Ureter (tissue), 1 donor: ENCODE results near the gene NDUFC2. TPM values are rescaled to one million over a fixed set of nuclear protein-coding genes. Genes with fewer than 3 reads are reported as not detected.
"Not testable (repeated sequence)": the region's sequence is repeated elsewhere in the genome, so short reads cannot be mapped to it uniquely, and the experiment has no call there.

Experiments used
- DNase-seq: peaks from one replicate; pipeline ENCODE4 v3.0.0-alpha.2; 2020; ENCODE audit warnings: low spot score
- total RNA-seq: library from RNA; stranded (reverse); gene quantifications from one replicate; pipeline ENCODE4 v1.2.4, GENCODE V29; 2023
- donor health status: DM: yes; HTN: yes; CAD: no.

NDUFC2 gene
- total RNA-seq, 1 donor from 2014 or later, result 146 TPM

GRCh38 chr11:78080084-78080817 lies 589 bp upstream of the NDUFC2 start:
- DNase-seq, result no peak

- DNase-seq, result no peak
Observed at GRCh38 chr11:78078218-78079167, 1.2 kb downstream of the NDUFC2 start.

GRCh38 chr11:78077592-78077991 lies 2.1 kb downstream of the NDUFC2 start:
- DNase-seq, result not testable (repeated sequence)

DNA sequence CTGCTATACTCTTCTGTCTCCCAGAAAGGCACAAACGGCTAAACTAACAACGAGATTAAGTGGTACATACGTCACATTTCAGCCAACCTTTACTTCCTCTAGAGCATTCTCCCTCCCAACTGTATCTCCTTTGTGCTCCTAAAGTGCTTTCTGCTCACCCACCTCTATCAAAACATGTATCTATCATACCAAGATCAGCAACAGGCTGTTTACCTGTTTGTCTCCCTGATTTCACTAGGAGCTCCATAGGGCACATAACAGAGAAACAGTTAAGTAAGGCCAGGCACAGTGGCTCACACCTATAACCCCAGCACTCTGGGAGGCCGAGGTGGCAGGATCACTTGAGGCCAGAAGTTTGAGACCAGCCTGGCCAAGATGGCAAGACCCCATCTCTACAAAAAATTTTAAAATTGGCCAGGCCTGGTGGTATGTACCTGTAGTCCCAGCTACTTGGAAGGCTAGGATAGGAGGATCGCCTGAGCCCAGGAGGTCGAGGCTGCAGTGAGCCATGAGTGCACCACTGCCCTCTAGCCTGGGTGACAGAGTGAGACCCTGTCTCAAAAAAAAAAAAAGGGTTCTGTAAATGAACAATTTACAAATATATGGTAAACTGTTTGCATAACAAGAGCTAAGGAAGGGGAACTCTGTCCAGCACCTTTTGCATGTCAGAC lies 2.8 kb downstream of the NDUFC2 start:
- no peak for DNase-seq

GRCh38 chr11:78074756-78075155 lies 4.9 kb downstream of the NDUFC2 start:
- DNase-seq, result no peak

GRCh38 chr11:78072455-78072854 lies 7.2 kb downstream of the NDUFC2 start:
- DNase-seq, result no peak

DNA sequence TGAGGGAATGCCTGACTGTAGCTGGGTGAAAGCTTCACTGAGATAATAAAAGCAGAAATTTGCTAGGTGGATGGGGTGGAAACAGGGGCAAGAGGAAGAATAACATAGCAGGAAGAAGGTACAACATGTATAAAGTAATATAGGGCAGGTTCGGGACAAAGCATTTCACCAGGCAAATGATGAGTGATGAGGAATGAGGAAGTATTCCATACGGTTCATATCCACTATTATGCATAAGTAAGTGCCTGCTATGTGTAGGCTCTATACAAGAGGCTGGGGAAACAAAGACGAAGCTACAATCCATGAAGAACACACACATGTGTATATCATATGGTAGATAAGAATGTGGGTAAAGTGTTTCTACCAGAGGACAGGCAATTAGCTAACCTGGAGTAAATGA lies 7.9 kb downstream of the NDUFC2 start:
- no peak for DNase-seq

DNA sequence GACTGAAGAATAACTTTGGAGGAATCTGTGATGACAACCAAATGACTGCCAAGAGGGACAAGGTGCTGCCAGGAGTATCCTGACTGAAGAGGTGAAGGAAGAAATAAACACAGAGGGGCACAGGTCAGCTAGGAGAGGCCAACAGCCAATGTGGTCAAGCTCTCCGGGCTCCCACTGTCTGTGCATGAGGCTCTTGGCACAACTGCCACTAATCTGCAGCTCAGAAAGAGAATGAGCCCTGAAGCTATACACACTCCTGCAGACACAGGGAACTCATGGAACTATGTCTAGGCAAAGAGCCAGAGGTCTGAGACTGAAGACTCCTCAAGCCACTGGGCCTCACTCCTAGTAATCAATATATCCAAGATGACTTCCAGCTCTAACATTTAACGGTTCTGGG lies 9.0 kb downstream of the NDUFC2 start:
- DNase-seq, result no peak

- DNase-seq, result no peak
Observed at GRCh38 chr11:78069465-78069864, 10.2 kb downstream of the NDUFC2 start.

DNA sequence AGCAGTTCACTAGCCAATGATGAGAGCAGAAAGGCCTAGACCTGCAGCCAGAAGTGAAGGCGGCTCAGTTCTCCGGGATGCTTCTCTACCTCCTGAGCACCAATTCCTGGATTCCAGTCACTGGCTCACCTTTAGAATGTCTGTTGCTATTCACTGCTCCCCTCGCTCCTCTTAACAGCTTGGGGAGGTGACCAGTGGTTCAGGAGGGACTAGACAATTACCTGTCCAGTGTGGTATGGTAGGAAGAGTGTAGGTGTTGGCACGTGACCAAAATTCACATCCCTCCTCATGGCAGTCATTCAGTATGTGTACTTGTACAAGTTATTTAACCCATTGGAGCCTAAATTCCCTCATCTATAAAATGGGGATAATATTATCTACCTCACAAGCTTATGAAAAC lies 12.0 kb downstream of the NDUFC2 start:
- DNase-seq, result no peak

DNA sequence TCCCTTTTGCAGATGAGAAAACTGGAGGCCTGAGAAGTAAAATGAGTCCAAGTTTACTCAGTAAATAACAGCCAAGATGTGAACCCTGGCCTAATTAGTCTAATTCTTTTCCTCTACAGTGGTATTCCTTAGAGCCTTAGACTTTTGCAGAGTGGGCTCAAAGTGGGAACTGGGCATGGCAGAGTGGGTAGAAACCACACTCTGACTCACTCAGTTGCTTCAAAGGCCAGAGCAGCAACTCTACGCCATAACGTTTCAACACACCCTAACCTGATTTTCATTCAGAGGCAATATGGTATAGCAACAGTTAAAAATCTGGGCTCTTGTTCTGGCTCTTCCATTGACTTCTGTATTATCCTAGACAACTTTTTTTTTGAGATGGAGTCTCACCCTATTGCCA lies 13.2 kb downstream of the NDUFC2 start:
- DNase-seq, result no peak

DNA sequence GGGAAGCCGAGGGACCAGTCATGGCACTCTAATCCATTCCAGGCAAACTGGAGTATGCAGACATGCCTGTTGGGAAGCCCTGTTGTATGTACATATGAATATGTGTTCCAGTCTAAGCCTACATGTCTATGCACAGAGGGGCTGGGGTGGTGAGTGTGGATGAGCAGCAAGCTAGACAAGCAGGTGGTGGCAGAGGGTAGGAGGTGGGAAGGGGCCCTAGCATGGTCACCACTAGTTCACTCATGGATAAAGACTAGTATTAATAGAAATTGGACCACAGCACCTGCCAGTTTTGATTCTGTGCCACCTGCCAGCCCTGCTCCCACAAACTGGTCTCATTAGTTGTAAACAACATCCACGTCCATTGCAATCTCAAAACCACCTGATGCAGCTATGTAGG lies 14.5 kb downstream of the NDUFC2 start:
- DNase-seq, result no peak

GRCh38 chr11:78063440-78064181 lies 16.1 kb downstream of the NDUFC2 start, which contains the start of gene THRSP:
Gene THRSP (plus strand): TSS chr11:78063861. CDS start chr11:78063882, 21 bp downstream.
- no peak for DNase-seq

- no peak for DNase-seq
Observed at GRCh38 chr11:78062671-78063070, 17.0 kb downstream of the NDUFC2 start.

- no peak for DNase-seq
Observed at GRCh38 chr11:78061921-78062311, 17.7 kb downstream of the NDUFC2 start.

DNA sequence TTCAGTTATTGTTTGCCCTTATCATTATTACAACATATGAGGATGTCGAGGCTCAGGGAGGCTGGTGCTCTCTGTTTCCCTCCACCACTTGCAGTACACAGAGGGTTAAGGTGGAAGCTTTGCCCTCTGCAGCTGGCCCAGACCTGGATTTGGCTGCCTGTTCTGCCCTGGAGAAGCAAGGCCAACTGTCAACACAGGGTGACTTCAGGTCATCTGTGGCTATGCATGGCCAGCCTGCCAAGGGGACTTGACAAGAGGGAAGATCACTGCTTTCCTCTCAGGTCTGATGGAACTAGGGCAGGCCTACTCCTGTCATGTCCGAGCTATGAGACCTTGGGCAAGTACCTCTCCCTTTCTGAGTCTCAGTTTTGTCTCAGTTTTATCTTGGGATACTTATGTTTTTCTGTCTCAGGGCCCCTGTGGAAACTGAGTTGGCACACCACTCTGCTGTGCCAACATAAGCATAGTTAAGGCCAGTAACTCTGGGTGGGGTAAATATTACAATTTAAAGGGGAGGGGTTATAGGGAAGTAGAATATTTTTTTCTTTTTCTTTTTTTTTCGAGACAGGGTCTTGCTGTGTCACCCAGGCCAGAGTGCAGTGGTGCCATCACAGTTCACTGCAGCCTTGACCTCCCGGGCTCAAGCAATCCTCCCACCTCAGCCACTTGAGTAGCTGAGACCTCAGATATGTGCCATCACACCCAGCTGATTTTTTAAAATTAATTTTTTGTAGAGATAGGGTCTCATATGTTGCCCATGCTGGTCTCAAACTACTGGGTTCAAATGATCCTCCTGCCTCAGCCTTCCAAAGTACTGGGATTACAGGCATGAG lies 18.4 kb downstream of the NDUFC2 start:
- DNase-seq, result no peak

- DNase-seq, result no peak
Observed at GRCh38 chr11:78060533-78060932, 19.1 kb downstream of the NDUFC2 start.

DNA sequence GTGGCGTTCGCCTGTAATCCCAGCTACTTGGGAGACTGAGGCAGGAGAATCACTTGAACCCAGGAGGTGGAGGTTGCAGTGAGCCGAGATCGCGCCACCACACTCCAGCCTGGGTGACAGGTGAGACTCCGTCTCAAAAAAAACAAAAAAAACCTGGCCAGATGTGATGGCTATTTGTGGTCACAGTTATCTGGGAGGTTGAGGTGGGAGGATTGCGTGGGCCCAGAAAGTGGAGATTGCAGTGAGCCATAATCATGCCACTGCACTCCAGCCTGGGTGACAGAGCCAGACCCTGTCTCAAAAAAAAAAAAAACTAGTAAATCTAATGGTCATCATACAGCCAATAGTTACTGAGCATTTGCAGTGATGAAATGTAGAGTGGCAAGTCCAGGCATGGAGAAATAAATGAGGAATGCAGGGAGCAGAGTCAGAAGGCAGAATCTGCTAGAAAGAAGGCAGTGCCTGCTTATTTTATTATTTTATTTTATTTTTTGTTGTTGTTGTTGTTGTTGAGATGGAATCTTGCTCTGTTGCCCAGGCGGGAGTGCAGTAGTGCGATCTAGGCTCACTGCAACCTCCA lies 19.8 kb downstream of the NDUFC2 start:
- not testable (repeated sequence) for DNase-seq

DNA sequence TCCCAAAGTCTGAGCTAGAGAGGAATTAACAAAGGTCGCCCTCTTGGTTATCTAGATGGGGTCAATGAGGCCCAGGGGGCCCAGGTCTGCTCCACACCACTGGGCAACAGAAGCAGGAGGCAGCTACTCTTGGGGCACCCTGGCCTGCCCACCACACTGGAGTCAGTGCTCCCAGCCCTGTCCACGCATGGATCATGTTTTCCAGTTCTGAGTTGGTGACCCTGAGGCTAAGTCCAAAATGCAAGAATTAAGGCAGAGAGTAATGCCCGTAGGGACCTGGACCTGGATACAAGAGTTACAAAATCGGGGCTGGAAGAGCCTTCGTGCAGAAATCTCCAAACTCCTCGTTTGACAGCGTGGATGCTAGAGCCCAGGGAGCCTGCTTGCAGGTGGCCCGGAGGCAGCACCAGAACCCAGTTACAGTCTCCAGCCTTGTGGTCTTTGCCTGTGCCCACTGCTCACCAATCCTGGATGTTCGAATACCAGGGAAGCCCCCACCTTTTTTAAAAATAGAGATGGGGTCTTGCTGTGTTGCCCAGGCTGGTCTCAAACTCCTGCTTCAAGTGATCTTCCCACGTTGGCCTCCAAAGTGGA lies 22.1 kb downstream of the NDUFC2 start:
- DNase-seq, result no peak

DNA sequence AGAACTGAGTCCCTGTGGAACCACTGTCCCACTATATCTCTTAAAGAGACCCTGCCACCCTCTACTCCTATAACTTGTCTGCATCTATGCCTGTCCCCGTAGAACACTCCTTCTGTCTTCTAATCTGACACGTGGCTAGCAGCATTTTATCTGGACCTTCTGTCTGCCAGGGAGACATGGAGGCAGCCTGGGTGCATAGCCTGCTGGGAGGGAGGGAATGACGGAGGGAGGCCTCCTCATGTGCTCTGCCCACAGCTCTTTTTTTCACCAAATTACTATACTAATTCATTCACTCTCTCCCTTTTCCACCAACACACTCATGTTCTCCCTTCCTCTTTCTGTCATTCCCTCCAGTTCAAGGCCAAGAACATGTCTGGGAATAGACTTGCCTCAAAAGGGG lies 23.6 kb downstream of the NDUFC2 start:
- no peak for DNase-seq
